Stimulated activated CD8-positive, alpha-beta memory T cell treated with anti-CD3 and anti-CD28 coated beads, Interleukin-15, amount 100 ng/mL, for 4 hours (primary cell): Measurements from ENCODE around the gene EIF5.

Experiments used
- DNase-seq, 2 donors: peaks; one replicate each; pipeline ENCODE4 v3.0.0-alpha.2; 2020; ENCODE audit warnings: low read depth in 2 of 2

The EIF5 gene

GRCh38 chr14:103310576-103311095 lies 23.4 kb upstream of the EIF5 start:
- no peak for DNase-seq

- DNase-seq = no peak
These were observed 22.7 kb upstream of the EIF5 start for GRCh38 chr14:103311171-103311997.

GRCh38 chr14:103312006-103312635 lies 21.9 kb upstream of the EIF5 start:
- DNase-seq = no peak

- no peak for DNase-seq
These were observed 20.3 kb upstream of the EIF5 start for GRCh38 chr14:103313704-103314103.

- DNase-seq = no peak
These were observed 19.4 kb upstream of the EIF5 start for GRCh38 chr14:103314496-103315277.

- no peak for DNase-seq
These were observed 18.6 kb upstream of the EIF5 start for GRCh38 chr14:103315351-103315911.

- DNase-seq = no peak
These were observed 18.1 kb upstream of the EIF5 start for GRCh38 chr14:103315941-103316340.

GRCh38 chr14:103316721-103317121 lies 17.3 kb upstream of the EIF5 start:
- no peak for DNase-seq

- DNase-seq = no peak
These were observed 16.8 kb upstream of the EIF5 start for GRCh38 chr14:103317251-103317650.

- DNase-seq = no peak
These were observed 16.0 kb upstream of the EIF5 start for GRCh38 chr14:103317976-103318580.

GRCh38 chr14:103318750-103319419 lies 15.2 kb upstream of the EIF5 start:
- DNase-seq = no peak

- no peak for DNase-seq
These were observed 14.6 kb upstream of the EIF5 start for GRCh38 chr14:103319422-103319821.

- DNase-seq = no peak
These were observed 8.0 kb upstream of the EIF5 start for GRCh38 chr14:103326078-103326477.

GRCh38 chr14:103328941-103329340 lies 5.1 kb upstream of the EIF5 start:
- DNase-seq = no peak

GRCh38 chr14:103329401-103330347 lies 4.4 kb upstream of the EIF5 start:
- no peak for DNase-seq

- no peak for DNase-seq
These were observed 3.5 kb upstream of the EIF5 start for GRCh38 chr14:103330536-103330935.

GRCh38 chr14:103332143-103332919 lies 1.7 kb upstream of the EIF5 start:
- DNase-seq = no peak

GRCh38 chr14:103334644-103335622 lies 896 bp downstream of the EIF5 start:
- peak; percentile 70 to 79 for DNase-seq
